BLaER1 (cell line): ENCODE measurements around the gene IAH1.

Experiments used
- H3K27ac ChIP-seq: shearing (Covaris generic); formaldehyde crosslinking; 2 replicates; pipeline ENCODE4 v1.8.1; 2022
- H3K27me3 ChIP-seq: shearing (Covaris generic); formaldehyde crosslinking; 2 replicates; pipeline ENCODE4 v1.8.1; 2022
- H3K36me3 ChIP-seq: shearing (Covaris generic); formaldehyde crosslinking; 2 replicates; pipeline ENCODE4 v1.8.1; 2022
- H3K4me1 ChIP-seq: shearing (Covaris generic); formaldehyde crosslinking; 2 replicates; pipeline ENCODE4 v1.8.1; 2022
- H3K4me2 ChIP-seq: shearing (Covaris generic); formaldehyde crosslinking; 2 replicates; pipeline ENCODE4 v1.8.1; 2022
- H3K4me3 ChIP-seq: shearing (Covaris generic); formaldehyde crosslinking; 2 replicates; pipeline ENCODE4 v1.8.1; 2022
- H3K9ac ChIP-seq: shearing (Covaris generic); formaldehyde crosslinking; 2 replicates; pipeline ENCODE4 v1.8.1; 2022
- H3K9me3 ChIP-seq: shearing (Covaris generic); formaldehyde crosslinking; 2 replicates; pipeline ENCODE4 v1.8.1; 2022
- H4K20me1 ChIP-seq: shearing (Covaris generic); formaldehyde crosslinking; 2 replicates; pipeline ENCODE4 v1.8.1; 2022
- Cebpa-rat ChIP-seq: shearing (Covaris generic); IDR thresholded peaks from 2 replicates; pipeline ENCODE4 v1.8.1; 2022

Gene IAH1

GRCh38 chr2:9519250-9519649 is 44.9 kb downstream of the IAH1 start:
- no peak overlapping the region for H3K4me3 ChIP-seq
- H3K4me2 ChIP-seq, result no peak overlapping the region
- no peaks in the 10 kb centered on the region for H3K4me1 ChIP-seq
- peaks cover 5% of the 10 kb centered on the region; the same call in 1 of the 2 replicates for H4K20me1 ChIP-seq
- no peaks in the 10 kb centered on the region for H3K27me3 ChIP-seq
- no peak for TF ChIP-seq Cebpa-rat
- no peak overlapping the region for H3K27ac ChIP-seq
- H3K9ac ChIP-seq, result no peak overlapping the region
- H3K9me3 ChIP-seq, result 0 out of 2 replicates have a peak, but pooled peaks cover 5% of the 10 kb centered on the region
- peaks cover 91% of the 10 kb centered on the region for H3K36me3 ChIP-seq

DNA sequence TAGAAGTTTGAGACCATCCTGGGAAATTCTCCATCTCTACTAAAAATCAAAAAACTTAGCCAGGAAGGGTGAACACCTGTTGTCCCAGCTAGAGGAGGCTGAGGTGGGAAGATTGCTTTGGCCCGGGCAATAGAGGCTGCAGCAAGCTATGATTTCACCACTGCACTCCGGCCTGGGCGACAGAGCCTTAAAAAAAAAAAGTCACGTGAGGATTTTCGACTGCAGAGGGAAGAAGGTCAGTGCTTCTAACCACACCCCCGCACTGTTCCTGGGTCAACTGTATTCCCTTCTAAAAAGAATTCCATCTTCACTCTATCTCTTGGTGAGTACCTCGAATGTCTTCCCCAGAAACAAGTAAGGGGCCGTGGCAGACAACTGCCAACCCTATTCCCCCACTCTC is 49.9 kb downstream of the IAH1 start:
- Histone ChIP-seq H3K4me1 (no peaks in the 10 kb centered on the region), H3K9ac (no peak overlapping the region), H3K27ac (no peak overlapping the region), H3K9me3 (no peaks in the 10 kb centered on the region), H3K4me2 (no peak overlapping the region), H3K27me3 (no peaks in the 10 kb centered on the region), H3K4me3 (no peak overlapping the region), H4K20me1 (peaks cover 7% of the 10 kb centered on the region; the same call in 1 of the 2 replicates), H3K36me3 (peaks cover 87% of the 10 kb centered on the region)
- no peak for TF ChIP-seq Cebpa-rat

DNA sequence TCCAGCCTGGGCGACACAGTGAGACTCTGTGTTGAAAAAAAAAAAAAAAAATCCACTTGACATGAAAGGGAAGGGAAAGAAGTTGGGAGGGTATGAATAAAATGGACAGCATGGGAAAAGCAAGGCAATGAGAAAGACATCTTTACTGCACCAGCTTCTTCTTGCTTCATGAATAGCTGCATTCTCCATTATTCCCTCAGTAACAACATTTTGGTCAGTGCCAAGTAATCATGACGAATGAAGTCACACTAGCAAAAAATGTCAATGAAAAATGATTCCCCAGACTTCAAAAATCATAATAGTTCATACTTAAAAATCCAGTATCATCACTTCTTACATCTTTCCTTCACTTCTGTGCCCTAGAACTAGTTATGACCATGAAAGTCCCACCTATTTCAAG is 50.9 kb downstream of the IAH1 start:
- peaks cover 87% of the 10 kb centered on the region for H3K36me3 ChIP-seq
- no peaks in the 10 kb centered on the region for H3K4me1 ChIP-seq
- 0 out of 2 replicates have a peak, but pooled peaks cover 7% of the 10 kb centered on the region for H4K20me1 ChIP-seq

GRCh38 chr2:9527995-9528787 is 53.8 kb downstream of the IAH1 start:
- no peak overlapping the region for H3K9ac ChIP-seq
- H3K4me1 ChIP-seq, result no peaks in the 10 kb centered on the region
- no peak overlapping the region for H3K4me3 ChIP-seq
- 0 out of 2 replicates have a peak, but pooled peaks cover 7% of the 10 kb centered on the region for H4K20me1 ChIP-seq
- H3K4me2 ChIP-seq, result no peak overlapping the region
- H3K36me3 ChIP-seq, result peaks cover 91% of the 10 kb centered on the region
- no peaks in the 10 kb centered on the region for H3K27me3 ChIP-seq
- H3K27ac ChIP-seq, result no peak overlapping the region
- no peak for TF ChIP-seq Cebpa-rat
- H3K9me3 ChIP-seq, result no peaks in the 10 kb centered on the region

More for the DNA sequence above, 50.9 kb downstream of the IAH1 start:
- no peaks in the 10 kb centered on the region for H3K27me3 ChIP-seq
- H3K4me2 ChIP-seq, result no peak overlapping the region
- H3K9ac ChIP-seq, result no peak overlapping the region
- H3K27ac ChIP-seq, result no peak overlapping the region
- H3K9me3 ChIP-seq, result no peaks in the 10 kb centered on the region
- H3K4me3 ChIP-seq, result no peak overlapping the region
- TF ChIP-seq Cebpa-rat, result no peak

GRCh38 chr2:9532421-9532820 is 58.1 kb downstream of the IAH1 start:
- Histone ChIP-seq H3K27ac (no peak overlapping the region), H3K4me2 (no peak overlapping the region), H3K9me3 (no peaks in the 10 kb centered on the region), H3K27me3 (no peaks in the 10 kb centered on the region), H3K4me1 (peaks cover 39% of the 10 kb centered on the region), H3K4me3 (no peak overlapping the region), H4K20me1 (0 out of 2 replicates have a peak, but pooled peaks cover 7% of the 10 kb centered on the region), H3K9ac (no peak overlapping the region), H3K36me3 (peaks cover 63% of the 10 kb centered on the region)
- TF ChIP-seq Cebpa-rat, result no peak

DNA sequence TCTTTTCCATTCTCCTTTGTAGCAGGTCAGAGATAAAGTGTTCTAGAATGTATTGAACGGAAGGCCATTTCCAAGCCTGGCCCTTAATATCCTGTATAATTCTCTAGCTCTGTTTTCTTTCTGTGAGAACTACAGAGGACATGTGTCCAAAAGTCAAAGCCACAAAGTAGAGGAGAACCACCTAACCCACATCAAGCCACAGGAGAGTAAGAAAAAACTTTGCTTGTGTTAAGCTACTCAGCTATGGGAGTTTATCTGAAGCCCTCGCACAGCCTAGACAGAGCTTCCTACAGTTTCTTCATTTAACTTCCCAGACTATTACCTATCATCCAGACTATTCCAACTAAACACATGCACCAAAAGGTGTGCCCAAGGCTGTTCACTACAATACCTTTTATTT is 59.3 kb downstream of the IAH1 start:
- H3K9ac ChIP-seq, result no peak overlapping the region
- H3K27ac ChIP-seq, result 0 out of 2 replicates have a peak overlapping the region, but pooled peaks have one; percentile 19
- H3K4me2 ChIP-seq, result peak overlapping the region; percentile 21; the same call in 1 of the 2 replicates
- peaks cover 56% of the 10 kb centered on the region for H3K36me3 ChIP-seq
- no peaks in the 10 kb centered on the region for H3K9me3 ChIP-seq
- peaks cover 39% of the 10 kb centered on the region for H3K4me1 ChIP-seq
- no peaks in the 10 kb centered on the region for H3K27me3 ChIP-seq
- no peak overlapping the region for H3K4me3 ChIP-seq
- no peak for TF ChIP-seq Cebpa-rat
- H4K20me1 ChIP-seq, result 0 out of 2 replicates have a peak, but pooled peaks cover 6% of the 10 kb centered on the region

DNA sequence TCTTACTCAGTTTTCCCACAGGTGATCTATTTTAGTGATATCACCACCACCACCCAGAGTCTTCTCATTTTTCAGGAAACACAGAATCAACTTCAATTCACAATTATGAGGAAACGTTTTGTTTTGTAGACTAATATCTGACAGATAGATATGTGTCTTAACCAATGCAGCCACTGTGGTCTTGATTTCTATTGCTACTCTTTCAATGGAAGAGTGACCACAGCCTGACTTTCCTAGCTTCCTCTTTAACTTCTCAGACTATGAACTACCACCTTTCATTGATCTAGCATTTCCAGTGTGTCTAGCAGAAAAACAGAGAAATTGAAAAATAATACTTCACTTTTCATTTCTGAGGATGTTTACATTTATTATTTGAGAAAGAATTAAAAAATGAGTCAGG is 60.8 kb downstream of the IAH1 start:
- Histone ChIP-seq H3K27me3 (no peaks in the 10 kb centered on the region), H3K36me3 (peaks cover 41% of the 10 kb centered on the region), H4K20me1 (no peaks in the 10 kb centered on the region), H3K9me3 (no peaks in the 10 kb centered on the region), H3K27ac (no peak overlapping the region), H3K9ac (no peak overlapping the region), H3K4me1 (peaks cover 51% of the 10 kb centered on the region), H3K4me3 (no peak overlapping the region), H3K4me2 (peak overlapping the region; percentile 81)
- no peak for TF ChIP-seq Cebpa-rat

DNA sequence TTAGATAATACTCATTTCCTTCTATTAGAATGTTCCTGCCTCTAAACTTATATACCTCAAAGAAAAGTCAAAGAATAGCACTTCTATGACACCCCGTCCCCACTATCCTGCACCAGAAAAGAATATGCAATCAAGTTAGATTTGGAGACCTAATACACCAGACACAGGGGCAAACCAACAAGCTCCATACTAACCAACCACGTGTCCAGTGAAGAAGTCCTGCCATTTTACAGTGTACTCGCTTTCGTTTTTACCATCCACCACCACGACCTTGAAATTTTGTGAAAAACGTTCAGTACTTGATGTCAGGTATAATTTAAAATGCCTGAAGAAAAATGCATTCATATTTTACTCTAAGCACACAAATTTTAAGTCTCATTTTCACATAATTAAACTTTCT is 62.2 kb downstream of the IAH1 start:
- peak overlapping the region; percentile 86 for H3K27ac ChIP-seq
- H3K9me3 ChIP-seq, result no peaks in the 10 kb centered on the region
- H4K20me1 ChIP-seq, result no peaks in the 10 kb centered on the region
- H3K4me1 ChIP-seq, result peaks cover 65% of the 10 kb centered on the region
- H3K4me2 ChIP-seq, result peak overlapping the region; percentile 81
- peaks cover 29% of the 10 kb centered on the region for H3K36me3 ChIP-seq
- H3K4me3 ChIP-seq, result peak overlapping the region; percentile 65; the same call in 1 of the 2 replicates
- no peaks in the 10 kb centered on the region for H3K27me3 ChIP-seq
- TF ChIP-seq Cebpa-rat, result no peak
- no peak overlapping the region for H3K9ac ChIP-seq

- Histone ChIP-seq H3K4me2 (peak overlapping the region; percentile 69), H3K27ac (peak overlapping the region; percentile 91), H3K36me3 (peaks cover 28% of the 10 kb centered on the region), H4K20me1 (no peaks in the 10 kb centered on the region), H3K4me1 (peaks cover 79% of the 10 kb centered on the region), H3K4me3 (peak overlapping the region; percentile 58), H3K9me3 (no peaks in the 10 kb centered on the region), H3K9ac (peak overlapping the region; percentile 72), H3K27me3 (no peaks in the 10 kb centered on the region)
- TF ChIP-seq Cebpa-rat, result no peak
Measured at GRCh38 chr2:9538000-9538507, 63.7 kb downstream of the IAH1 start.
